Measurements from ENCODE around the gene KASH5.

KASH5 gene

GRCh38 chr19:49347835-49348234 is 40.2 kb upstream of the KASH5 start:
- no peaks in the 10 kb centered on the region for H3K9me3 ChIP-seq (ENCODE audit: insufficient read depth, low read depth, low read length)
- H3K36me3 ChIP-seq (ENCODE audit: insufficient read depth, low read depth, low read length), result peaks cover 97% of the 10 kb centered on the region
- no peaks in the 10 kb centered on the region for H3K4me1 ChIP-seq (ENCODE audit: insufficient read depth, low read length)
- no peaks in the 10 kb centered on the region for H3K27me3 ChIP-seq (ENCODE audit: insufficient read depth, low read length)
- no peak overlapping the region for H3K27ac ChIP-seq (ENCODE audit: low read length)
- no peak overlapping the region for H3K9ac ChIP-seq (ENCODE audit: low read depth, low read length)
- H3K4me3 ChIP-seq (ENCODE audit: low read length), result no peak overlapping the region

DNA sequence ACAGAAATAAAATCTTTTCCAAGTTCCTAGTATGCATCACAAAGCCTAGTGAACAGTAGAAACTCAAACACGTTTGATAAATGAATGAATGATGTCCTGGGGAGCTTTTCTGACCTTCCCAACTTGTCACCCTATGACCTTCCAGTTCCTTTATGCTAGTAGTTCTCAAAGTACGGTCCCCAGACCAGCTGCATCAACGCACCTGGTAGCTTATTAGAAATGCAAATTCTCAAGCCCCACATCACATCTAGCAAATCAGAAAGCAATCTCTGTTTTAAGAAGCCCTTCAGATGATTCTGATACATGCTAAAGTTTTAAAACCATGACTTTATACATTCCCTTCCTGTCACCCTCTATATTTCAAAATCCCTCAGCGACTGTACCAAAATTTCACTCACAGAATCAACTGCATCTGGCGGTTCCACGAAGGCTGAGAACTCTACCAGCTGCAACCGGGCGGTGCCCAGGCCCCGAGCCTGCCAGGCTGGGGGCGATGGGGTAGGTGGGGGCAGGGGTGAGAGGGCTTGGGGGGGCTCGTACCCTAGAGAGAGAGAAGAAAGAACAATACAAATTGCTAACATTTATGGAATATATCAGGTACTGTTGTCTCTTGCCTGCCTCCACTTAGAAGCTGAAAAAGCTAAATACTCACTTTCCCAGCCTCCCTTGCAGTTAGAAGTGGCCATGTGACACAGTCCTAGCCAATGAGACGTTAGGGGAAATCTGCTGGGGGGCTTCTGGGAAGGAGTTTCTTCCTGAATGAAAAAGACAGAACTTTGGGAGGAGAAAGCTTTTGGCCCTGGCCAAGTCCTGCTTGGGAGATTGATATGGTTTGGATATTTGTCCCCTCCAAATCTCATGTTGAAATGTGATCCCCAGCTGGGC is 39.5 kb upstream of the KASH5 start:
- no peaks in the 10 kb centered on the region for H3K4me1 ChIP-seq (ENCODE audit: insufficient read depth, low read length)
- H3K4me3 ChIP-seq (ENCODE audit: low read length), result no peak overlapping the region
- no peaks in the 10 kb centered on the region for H3K9me3 ChIP-seq (ENCODE audit: insufficient read depth, low read depth, low read length)
- no peaks in the 10 kb centered on the region for H3K27me3 ChIP-seq (ENCODE audit: insufficient read depth, low read length)
- no peak overlapping the region for H3K9ac ChIP-seq (ENCODE audit: low read depth, low read length)
- H3K36me3 ChIP-seq (ENCODE audit: insufficient read depth, low read depth, low read length), result peaks cover 97% of the 10 kb centered on the region
- H3K27ac ChIP-seq (ENCODE audit: low read length), result no peak overlapping the region

- no peaks in the 10 kb centered on the region for H3K9me3 ChIP-seq (ENCODE audit: insufficient read depth, low read depth, low read length)
- H3K36me3 ChIP-seq (ENCODE audit: insufficient read depth, low read depth, low read length), result peaks cover 95% of the 10 kb centered on the region
- H3K27ac ChIP-seq (ENCODE audit: low read length), result no peak overlapping the region
- H3K27me3 ChIP-seq (ENCODE audit: insufficient read depth, low read length), result no peaks in the 10 kb centered on the region
- no peaks in the 10 kb centered on the region for H3K4me1 ChIP-seq (ENCODE audit: insufficient read depth, low read length)
- no peak overlapping the region for H3K4me3 ChIP-seq (ENCODE audit: low read length)
- no peak overlapping the region for H3K9ac ChIP-seq (ENCODE audit: low read depth, low read length)
These were observed 38.5 kb upstream of the KASH5 start for GRCh38 chr19:49349567-49349966.

- no peak overlapping the region for H3K27ac ChIP-seq (ENCODE audit: low read length)
- H3K4me3 ChIP-seq (ENCODE audit: low read length), result no peak overlapping the region
- H3K9me3 ChIP-seq (ENCODE audit: insufficient read depth, low read depth, low read length), result no peaks in the 10 kb centered on the region
- peaks cover 86% of the 10 kb centered on the region for H3K36me3 ChIP-seq (ENCODE audit: insufficient read depth, low read depth, low read length)
- no peaks in the 10 kb centered on the region for H3K27me3 ChIP-seq (ENCODE audit: insufficient read depth, low read length)
- H3K4me1 ChIP-seq (ENCODE audit: insufficient read depth, low read length), result peaks cover 3% of the 10 kb centered on the region; the same call in 1 of the 2 replicates
- no peak overlapping the region for H3K9ac ChIP-seq (ENCODE audit: low read depth, low read length)
These were observed 32.1 kb upstream of the KASH5 start for GRCh38 chr19:49355909-49356353.

DNA sequence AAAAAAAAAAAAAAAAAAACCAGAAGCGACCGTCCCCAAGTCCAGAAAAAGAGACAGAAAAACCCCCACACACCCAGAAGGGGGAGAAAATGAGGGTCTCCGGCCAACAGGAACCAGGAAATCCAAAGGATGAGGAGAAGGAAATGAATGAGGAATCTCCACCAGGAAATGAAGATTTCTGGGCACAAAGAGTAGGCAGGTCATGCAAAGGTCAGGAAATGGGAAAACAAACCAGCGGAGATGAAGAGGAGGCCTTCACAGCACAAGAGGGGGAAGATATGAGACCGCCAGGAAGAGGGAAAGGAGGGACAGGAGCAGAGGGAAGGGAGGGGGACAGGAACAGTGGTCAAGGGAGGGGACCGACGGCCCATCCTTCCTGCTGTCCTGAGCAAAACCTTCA is 31.7 kb upstream of the KASH5 start:
- peaks cover 3% of the 10 kb centered on the region; the same call in 1 of the 2 replicates for H3K4me1 ChIP-seq (ENCODE audit: insufficient read depth, low read length)
- no peaks in the 10 kb centered on the region for H3K27me3 ChIP-seq (ENCODE audit: insufficient read depth, low read length)
- H3K9me3 ChIP-seq (ENCODE audit: insufficient read depth, low read depth, low read length), result no peaks in the 10 kb centered on the region
- peaks cover 81% of the 10 kb centered on the region for H3K36me3 ChIP-seq (ENCODE audit: insufficient read depth, low read depth, low read length)
- H3K4me3 ChIP-seq (ENCODE audit: low read length), result no peak overlapping the region
- H3K9ac ChIP-seq (ENCODE audit: low read depth, low read length), result no peak overlapping the region
- H3K27ac ChIP-seq (ENCODE audit: low read length), result no peak overlapping the region

GRCh38 chr19:49357186-49357585 is 30.9 kb upstream of the KASH5 start:
- Histone ChIP-seq H3K4me1 (ENCODE audit: insufficient read depth, low read length) (peaks cover 3% of the 10 kb centered on the region; the same call in 1 of the 2 replicates), H3K27me3 (ENCODE audit: insufficient read depth, low read length) (no peaks in the 10 kb centered on the region), H3K9ac (ENCODE audit: low read depth, low read length) (no peak overlapping the region), H3K4me3 (ENCODE audit: low read length) (no peak overlapping the region), H3K27ac (ENCODE audit: low read length) (no peak overlapping the region), H3K36me3 (ENCODE audit: insufficient read depth, low read depth, low read length) (peaks cover 73% of the 10 kb centered on the region), H3K9me3 (ENCODE audit: insufficient read depth, low read depth, low read length) (no peaks in the 10 kb centered on the region)

GRCh38 chr19:49359851-49360820 is 27.9 kb upstream of the KASH5 start:
- Histone ChIP-seq H3K9ac (ENCODE audit: low read depth, low read length) (peak overlapping the region; percentile 97; the same call in 1 of the 2 replicates), H3K27ac (ENCODE audit: low read length) (peak overlapping the region; percentile 95), H3K9me3 (ENCODE audit: insufficient read depth, low read depth, low read length) (no peaks in the 10 kb centered on the region), H3K4me1 (ENCODE audit: insufficient read depth, low read length) (peaks cover 7% of the 10 kb centered on the region; the same call in 1 of the 2 replicates), H3K4me3 (ENCODE audit: low read length) (peak overlapping the region; percentile 91; the same call in 1 of the 2 replicates), H3K27me3 (ENCODE audit: insufficient read depth, low read length) (no peaks in the 10 kb centered on the region), H3K36me3 (ENCODE audit: insufficient read depth, low read depth, low read length) (peaks cover 46% of the 10 kb centered on the region)

DNA sequence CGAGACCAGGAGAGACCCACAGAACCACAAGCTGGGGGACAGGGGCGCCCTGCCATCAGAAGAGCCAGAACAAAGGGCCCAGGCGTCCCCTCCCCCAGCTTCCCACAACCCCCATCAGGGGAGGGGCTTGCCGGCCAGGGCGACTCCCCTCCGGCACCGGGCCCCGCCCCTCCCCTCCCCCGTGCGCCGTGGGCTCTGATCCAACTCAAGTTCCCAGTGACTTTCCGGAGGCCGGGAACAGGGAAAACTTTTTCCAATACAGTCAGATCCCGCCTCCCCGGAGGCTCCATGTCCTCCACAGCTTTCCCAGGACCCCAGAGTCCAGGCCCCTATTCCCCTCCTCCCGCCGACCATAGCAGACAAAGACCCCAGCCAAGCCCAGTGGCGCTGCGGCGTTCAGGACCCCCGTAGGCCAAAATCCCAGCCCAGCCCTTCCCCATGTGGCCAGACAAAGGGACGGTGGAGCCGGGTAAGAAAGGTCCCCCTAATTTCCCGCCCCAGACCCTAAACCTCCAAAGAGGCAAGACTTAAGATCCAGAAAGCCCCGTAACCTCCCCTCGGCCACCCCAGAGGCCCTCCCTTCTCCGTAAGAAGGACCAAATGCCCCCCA is 26.5 kb upstream of the KASH5 start:
- Histone ChIP-seq H3K4me3 (ENCODE audit: low read length) (peak overlapping the region; percentile 91), H3K36me3 (ENCODE audit: insufficient read depth, low read depth, low read length) (peaks cover 32% of the 10 kb centered on the region), H3K9me3 (ENCODE audit: insufficient read depth, low read depth, low read length) (no peaks in the 10 kb centered on the region), H3K27ac (ENCODE audit: low read length) (peak overlapping the region; percentile 95), H3K27me3 (ENCODE audit: insufficient read depth, low read length) (no peaks in the 10 kb centered on the region), H3K4me1 (ENCODE audit: insufficient read depth, low read length) (peaks cover 7% of the 10 kb centered on the region; the same call in 1 of the 2 replicates), H3K9ac (ENCODE audit: low read depth, low read length) (peak overlapping the region; percentile 97)

GRCh38 chr19:49362048-49362928 is 25.8 kb upstream of the KASH5 start, which contains the start of gene TEAD2:
TEAD2 (minus strand) TSS chr19:49362416; CDS start chr19:49360075, 2,341 bp downstream.
- Histone ChIP-seq H3K27me3 (ENCODE audit: insufficient read depth, low read length) (no peaks in the 10 kb centered on the region), H3K9ac (ENCODE audit: low read depth, low read length) (peak within 1 kb of the TSS; percentile 97), H3K4me3 (ENCODE audit: low read length) (peak within 1 kb of the TSS; percentile 91), H3K4me1 (ENCODE audit: insufficient read depth, low read length) (peaks cover 7% of the 10 kb centered on the region; the same call in 1 of the 2 replicates), H3K36me3 (ENCODE audit: insufficient read depth, low read depth, low read length) (peaks cover 24% of the 10 kb centered on the region), H3K27ac (ENCODE audit: low read length) (peak within 1 kb of the TSS; percentile 95), H3K9me3 (ENCODE audit: insufficient read depth, low read depth, low read length) (no peaks in the 10 kb centered on the region)

- Histone ChIP-seq H3K9ac (ENCODE audit: low read depth, low read length) (peak overlapping the region; percentile 97; the same call in 1 of the 2 replicates), H3K27me3 (ENCODE audit: insufficient read depth, low read length) (no peaks in the 10 kb centered on the region), H3K4me1 (ENCODE audit: insufficient read depth, low read length) (peaks cover 7% of the 10 kb centered on the region; the same call in 1 of the 2 replicates), H3K36me3 (ENCODE audit: insufficient read depth, low read depth, low read length) (peaks cover 18% of the 10 kb centered on the region), H3K27ac (ENCODE audit: low read length) (peak overlapping the region; percentile 10), H3K4me3 (ENCODE audit: low read length) (peak overlapping the region; percentile 91), H3K9me3 (ENCODE audit: insufficient read depth, low read depth, low read length) (no peaks in the 10 kb centered on the region)
These were observed 25.2 kb upstream of the KASH5 start for GRCh38 chr19:49362929-49363267.

All from iPS-20b (cell line).